HG02885 (cell line): ENCODE results near the gene FARP2.
"Not testable (repeated sequence)": the region's sequence is repeated elsewhere in the genome, so short reads cannot be mapped to it uniquely, and the experiment has no call there.

Experiments
- ATAC-seq: cut with Tn5 transposase; IDR thresholded peaks from one replicate; pipeline ENCODE4 v1.9.1; 2021; ENCODE audit warnings: mild to moderate bottlenecking; ENCODE audit not compliant: unreplicated experiment, poor library complexity

The FARP2 gene

GRCh38 chr2:241355983-241356870 is at the start of gene FARP2:
Gene FARP2, plus strand, starts transcription at chr2:241356285. Its CDS starts 16,823 bp downstream, at chr2:241373108.
- ATAC-seq, result peak; percentile 87

- ATAC-seq, result no peak
These were observed 49.0 kb upstream of the FARP2 start for GRCh38 chr2:241307055-241307454.

GRCh38 chr2:241308267-241308666 is 47.8 kb upstream of the FARP2 start:
- ATAC-seq, result no peak

- no peak for ATAC-seq
These were observed 47.1 kb upstream of the FARP2 start for GRCh38 chr2:241308832-241309500.

GRCh38 chr2:241309684-241310117 is 46.4 kb upstream of the FARP2 start:
- peak; percentile 43 for ATAC-seq

GRCh38 chr2:241310917-241311566 is 45.0 kb upstream of the FARP2 start:
- no peak for ATAC-seq

GRCh38 chr2:241312082-241312481 is 44.0 kb upstream of the FARP2 start:
- no peak for ATAC-seq

GRCh38 chr2:241313543-241314095 is 42.5 kb upstream of the FARP2 start:
- ATAC-seq, result no peak

GRCh38 chr2:241314226-241315092 is 41.6 kb upstream of the FARP2 start:
- ATAC-seq, result no peak

GRCh38 chr2:241315093-241315878 is 40.8 kb upstream of the FARP2 start, which contains the start of gene HDLBP:
Gene HDLBP, minus strand, starts transcription at chr2:241315672. Its CDS starts 48,803 bp downstream, at chr2:241266869.
- ATAC-seq, result peak; percentile 75

- peak; percentile 41 for ATAC-seq
These were observed 40.0 kb upstream of the FARP2 start, which contains the start of gene SEPTIN2 for GRCh38 chr2:241315879-241316631. Gene SEPTIN2, plus strand, starts transcription at chr2:241315925. Its CDS starts 8,308 bp downstream, at chr2:241324233.

GRCh38 chr2:241316825-241317224 is 39.3 kb upstream of the FARP2 start:
- ATAC-seq, result no peak

GRCh38 chr2:241317391-241317790 is 38.7 kb upstream of the FARP2 start:
- no peak for ATAC-seq

GRCh38 chr2:241318830-241319229 is 37.3 kb upstream of the FARP2 start:
- not testable (repeated sequence) for ATAC-seq

GRCh38 chr2:241320394-241320793 is 35.7 kb upstream of the FARP2 start:
- ATAC-seq, result no peak

- ATAC-seq, result no peak
These were observed 35.1 kb upstream of the FARP2 start for GRCh38 chr2:241321033-241321432.

GRCh38 chr2:241321886-241322285 is 34.2 kb upstream of the FARP2 start:
- ATAC-seq, result no peak

GRCh38 chr2:241323778-241324177 is 32.3 kb upstream of the FARP2 start:
- no peak for ATAC-seq
